Subcutaneous abdominal adipose tissue (tissue), 5 donors: ENCODE measurements around the gene LRRTM4.
"Not testable (repeated sequence)": the region's sequence is repeated elsewhere in the genome, so short reads cannot be mapped to it uniquely, and the experiment has no call there.

ENCODE experiments used
- H3K27ac ChIP-seq: one replicate; pipeline ENCODE4 v1.7.0; 2013; ENCODE audit warnings: low read depth, mild to moderate bottlenecking, inconsistent platforms, low read length, moderate library complexity
- H3K27me3 ChIP-seq, 5 donors: one replicate each; pipeline ENCODE4 v1.7.0; 2013; ENCODE audit warnings: low read length in 5 of 5, inconsistent platforms in 1 of 5; ENCODE audit not compliant: control insufficient read depth in 5 of 5, insufficient read depth in 4 of 5
- H3K36me3 ChIP-seq, 5 donors: one replicate each; pipeline ENCODE4 v1.7.0; 2013; ENCODE audit warnings: low read length in 5 of 5; ENCODE audit not compliant: control insufficient read depth in 5 of 5, insufficient read depth in 5 of 5
- H3K4me1 ChIP-seq, 5 donors: one replicate each; pipeline ENCODE4 v1.7.0; 2013; ENCODE audit warnings: low read length in 5 of 5, mild to moderate bottlenecking in 3 of 5, moderate library complexity in 1 of 5; ENCODE audit not compliant: control insufficient read depth in 5 of 5, insufficient read depth in 5 of 5
- H3K4me3 ChIP-seq, 5 donors: one replicate each; pipeline ENCODE4 v1.7.0; 2013; ENCODE audit warnings: low read length in 5 of 5, low read depth in 1 of 5
- H3K9ac ChIP-seq, 5 donors: one replicate each; pipeline ENCODE4 v1.7.0; 2013; ENCODE audit warnings: low read length in 5 of 5, mild to moderate bottlenecking in 4 of 5, moderate library complexity in 3 of 5
- H3K9me3 ChIP-seq, 5 donors: one replicate each; pipeline ENCODE4 v1.7.0; 2013; ENCODE audit warnings: low read length in 5 of 5; ENCODE audit not compliant: control insufficient read depth in 5 of 5
- donor health status: healthy.
- donor health status: healthy.
- donor health status: healthy.
- donor health status: healthy.
- donor health status: healthy.

LRRTM4 gene

GRCh38 chr2:77156599-77156998, 365.6 kb downstream of the LRRTM4 start:
- Histone ChIP-seq H3K4me1 (no peaks in the 10 kb centered on the region), H3K36me3 (no peaks in the 10 kb centered on the region), H3K27me3 (no peaks in the 10 kb centered on the region), H3K4me3 (no peak overlapping the region), H3K27ac (no peak overlapping the region), H3K9me3 (peaks cover 0 to 5% (median 0%) of the 10 kb centered on the region in 5 donors), H3K9ac (no peak overlapping the region)

- no peaks in the 10 kb centered on the region for H3K9me3 ChIP-seq
- no peaks in the 10 kb centered on the region for H3K27me3 ChIP-seq
- H3K36me3 ChIP-seq = no peaks in the 10 kb centered on the region
- no peak overlapping the region for H3K27ac ChIP-seq
- H3K4me1 ChIP-seq = no peaks in the 10 kb centered on the region
- H3K9ac ChIP-seq = no peak overlapping the region
- H3K4me3 ChIP-seq = no peak overlapping the region
These were observed 366.7 kb downstream of the LRRTM4 start for GRCh38 chr2:77155511-77155910.

- H3K27ac ChIP-seq = no peak overlapping the region
- no peaks in the 10 kb centered on the region for H3K36me3 ChIP-seq
- H3K9me3 ChIP-seq = peaks cover 0 to 12% (median 7%) of the 10 kb centered on the region in 5 donors
- no peaks in the 10 kb centered on the region for H3K4me1 ChIP-seq
- H3K9ac ChIP-seq = no peak overlapping the region
- H3K4me3 ChIP-seq = no peak overlapping the region
- no peaks in the 10 kb centered on the region for H3K27me3 ChIP-seq
These were observed 372.6 kb downstream of the LRRTM4 start for GRCh38 chr2:77149565-77149964.

GRCh38 chr2:77147153-77147552, 375.0 kb downstream of the LRRTM4 start:
- H3K4me3 ChIP-seq = no peak overlapping the region
- H3K27ac ChIP-seq = no peak overlapping the region
- H3K27me3 ChIP-seq = no peaks in the 10 kb centered on the region
- H3K4me1 ChIP-seq = no peaks in the 10 kb centered on the region
- no peaks in the 10 kb centered on the region for H3K36me3 ChIP-seq
- H3K9ac ChIP-seq = no peak overlapping the region
- peaks cover 0 to 12% (median 7%) of the 10 kb centered on the region in 5 donors for H3K9me3 ChIP-seq

GRCh38 chr2:77144772-77145171, 377.4 kb downstream of the LRRTM4 start:
- H3K27me3 ChIP-seq = no peaks in the 10 kb centered on the region
- no peak overlapping the region for H3K4me3 ChIP-seq
- H3K27ac ChIP-seq = no peak overlapping the region
- peaks cover 0 to 11% (median 6%) of the 10 kb centered on the region in 5 donors for H3K9me3 ChIP-seq
- H3K4me1 ChIP-seq = no peaks in the 10 kb centered on the region
- no peak overlapping the region for H3K9ac ChIP-seq
- no peaks in the 10 kb centered on the region for H3K36me3 ChIP-seq

- Histone ChIP-seq H3K27me3 (no peaks in the 10 kb centered on the region), H3K4me1 (no peaks in the 10 kb centered on the region), H3K27ac (no peak overlapping the region)
These were observed 380.0 kb downstream of the LRRTM4 start for GRCh38 chr2:77142141-77142540.

GRCh38 chr2:77128479-77128878, 393.7 kb downstream of the LRRTM4 start:
- H3K9me3 ChIP-seq, H3K4me1 ChIP-seq: not testable (repeated sequence)

More at GRCh38 chr2:77142141-77142540, 380.0 kb downstream of the LRRTM4 start:
- Histone ChIP-seq H3K9me3 (no peaks in the 10 kb centered on the region), H3K36me3 (no peaks in the 10 kb centered on the region), H3K9ac (no peak overlapping the region), H3K4me3 (no peak overlapping the region)

GRCh38 chr2:77127345-77127744, 394.8 kb downstream of the LRRTM4 start:
- Histone ChIP-seq H3K27ac (no peak overlapping the region), H3K9me3 (no peaks in the 10 kb centered on the region), H3K36me3 (no peaks in the 10 kb centered on the region), H3K27me3 (no peaks in the 10 kb centered on the region), H3K9ac (no peak overlapping the region), H3K4me3 (no peak overlapping the region), H3K4me1 (no peaks in the 10 kb centered on the region)

More at GRCh38 chr2:77128479-77128878, 393.7 kb downstream of the LRRTM4 start:
- H3K27ac ChIP-seq, H3K9ac ChIP-seq, H3K36me3 ChIP-seq, H3K4me3 ChIP-seq, H3K27me3 ChIP-seq: not testable (repeated sequence)

- no peak overlapping the region for H3K4me3 ChIP-seq
- H3K9ac ChIP-seq = no peak overlapping the region
- no peaks in the 10 kb centered on the region for H3K4me1 ChIP-seq
- H3K9me3 ChIP-seq = no peaks in the 10 kb centered on the region
- H3K27me3 ChIP-seq = no peaks in the 10 kb centered on the region
- H3K27ac ChIP-seq = no peak overlapping the region
- no peaks in the 10 kb centered on the region for H3K36me3 ChIP-seq
These were observed 400.7 kb downstream of the LRRTM4 start for GRCh38 chr2:77121518-77121917.

- Histone ChIP-seq H3K9me3 (no peaks in the 10 kb centered on the region), H3K27ac (no peak overlapping the region)
These were observed 402.8 kb downstream of the LRRTM4 start for GRCh38 chr2:77119333-77119732.

GRCh38 chr2:77108915-77109314, 413.3 kb downstream of the LRRTM4 start:
- no peak overlapping the region for H3K27ac ChIP-seq
- no peaks in the 10 kb centered on the region for H3K9me3 ChIP-seq
- H3K36me3 ChIP-seq = no peaks in the 10 kb centered on the region
- H3K27me3 ChIP-seq = no peaks in the 10 kb centered on the region
- no peaks in the 10 kb centered on the region for H3K4me1 ChIP-seq
- H3K9ac ChIP-seq = no peak overlapping the region
- no peak overlapping the region for H3K4me3 ChIP-seq

More at GRCh38 chr2:77119333-77119732, 402.8 kb downstream of the LRRTM4 start:
- Histone ChIP-seq H3K9ac (no peak overlapping the region), H3K4me1 (no peaks in the 10 kb centered on the region), H3K27me3 (no peaks in the 10 kb centered on the region), H3K4me3 (no peak overlapping the region), H3K36me3 (no peaks in the 10 kb centered on the region)
